ENCODE data around the gene ATXN10. TPM values are rescaled to one million over a fixed set of nuclear protein-coding genes. Genes with fewer than 3 reads are reported as not detected.

Gene ATXN10
- total and polyA plus RNA-seq, 10 of the 15 experiments (the other 5 are each of a cell fraction or from before 2014, with no cell fraction given): 29.2 to 249 (median 146) TPM

- intact Hi-C loops (cut with micrococcal nuclease; ENCODE audit: unreplicated experiment): no loop called here
- FAIRE-seq: no peak
- CTCF ChIA-PET: no interaction called here
Measured at GRCh38 chr22:45770506-45770905, 98.9 kb downstream of the ATXN10 start.

More at GRCh38 chr22:45770506-45770905, 98.9 kb downstream of the ATXN10 start:
- no peak overlapping the region for H3K9ac ChIP-seq (ENCODE audit: control insufficient read depth, insufficient read depth, low read length)
- no TSS peak for BruUV-seq (replicated peaks)
- RAD21 ChIA-PET (ENCODE audit: unreplicated experiment): no interaction called here
- ATAC-seq: no peak
- 100% methylated on average over 3 of the region's 4 CpGs for WGBS (ENCODE audit: insufficient coverage, insufficient replicate concordance, low lambda C conversion rate, missing lambda C conversion rate)
- no peak overlapping the region for H2AFZ ChIP-seq (ENCODE audit: control insufficient read depth, low read depth, low read length)
- SMC1A ChIA-PET (ENCODE audit: uncharacterized antibody, unreplicated experiment): interaction anchor here (0.7 to 1.4 kb wide), 4 partner anchors 10 to 72 kb away, joined by 3 to 6 read pairs (median 3); no protein-coding TSS in a partner anchor
- no peak for TF ChIP-seq E4F1 (IDR thresholded peaks at IDR 0.05; ENCODE audit: borderline replicate concordance, partially characterized antibody)
- TF ChIP-seq E2F4 (IDR thresholded peaks at IDR 0.05; ENCODE audit: low read depth, low read length): no peak
- no peak for TF ChIP-seq TCF12 (IDR thresholded peaks at IDR 0.05; ENCODE audit: low read depth, low read length)
- TF ChIP-seq NR2C2 (IDR thresholded peaks at IDR 0.05; ENCODE audit: borderline replicate concordance, control insufficient read depth, insufficient read length, low read depth): no peak
- no peak for TF ChIP-seq TCF7 (IDR thresholded peaks at IDR 0.05; ENCODE audit: borderline replicate concordance)
- TF ChIP-seq ZNF207 (IDR thresholded peaks at IDR 0.05; ENCODE audit: borderline replicate concordance): no peak
- no peak for TF ChIP-seq CEBPZ (IDR thresholded peaks at IDR 0.05; ENCODE audit: low read depth, low read length)
- no peak for TF ChIP-seq IRF3 (IDR thresholded peaks at IDR 0.05)
- in situ Hi-C loops (cut with MboI): no loop called here
- H3K4me2 ChIP-seq (ENCODE audit: control insufficient read depth, insufficient read depth): no peak overlapping the region
- H3K36me3 ChIP-seq (ENCODE audit: control insufficient read depth in 2 of 2, insufficient read depth in 2 of 2, low read length in 1 of 2): peaks cover 4 to 13% of the 10 kb centered on the region in 2 experiments
- peaks cover 58% of the 10 kb centered on the region for H3K4me1 ChIP-seq (ENCODE audit: control insufficient read depth, insufficient read depth, low read length)
- peaks cover 28% of the 10 kb centered on the region for H3K79me2 ChIP-seq (ENCODE audit: control insufficient read depth, insufficient read depth, low read length)
- no peak for DNase-seq (ENCODE audit: low read depth, low spot score)
- H3K27ac ChIP-seq (ENCODE audit: control insufficient read depth, insufficient read depth): peak overlapping the region; percentile 73
- POLR2A ChIA-PET: interaction anchor here (0.7 to 1.1 kb wide), 2 partner anchors 87 to 106 kb away, joined by 3 read pairs; no protein-coding TSS in a partner anchor
- no peaks in the 10 kb centered on the region; the same call in 2 of the 3 replicates for H3K9me3 ChIP-seq (replicated peaks; ENCODE audit: control insufficient read depth, insufficient read depth, low read length)
- H3K4me3 ChIP-seq: no peak overlapping the region
- no peaks in the 10 kb centered on the region for H4K20me1 ChIP-seq (ENCODE audit: control insufficient read depth, insufficient read depth)
- no peaks in the 10 kb centered on the region for H3K27me3 ChIP-seq (replicated peaks in 1 of 2; ENCODE audit: control insufficient read depth in 2 of 2, insufficient read depth in 2 of 2, low read length in 1 of 2)

Measured in GM12878 (cell line).